GM23248 (cell line): ENCODE results near the gene CMIP.

Experiments
- EZH2 ChIP-seq: fragments of 200-600 bp; sonication (generic); IDR thresholded peaks from 2 replicates; pipeline ENCODE4 v1.6.1; 2018; ENCODE audit warnings: antibody characterized with exemption, mild to moderate bottlenecking; ENCODE audit not compliant: insufficient read depth, poor library complexity, severe bottlenecking
- EZH2phosphoT487 ChIP-seq: fragments of 200-600 bp; sonication (generic); IDR thresholded peaks from 2 replicates; pipeline ENCODE4 v1.6.1; 2018; ENCODE audit warnings: antibody characterized with exemption, moderate library complexity, mild to moderate bottlenecking, low read depth; ENCODE audit not compliant: insufficient read depth

- TF ChIP-seq EZH2 (no peak), EZH2phosphoT487 (no peak)
Observed at GRCh38 chr16:81601008-81601428, 156.4 kb downstream of the CMIP start.
